Thoracic aorta (tissue), 2 donors: ENCODE results near the gene CRBN. TPM values are rescaled to one million over a fixed set of nuclear protein-coding genes. Genes with fewer than 3 reads are reported as not detected.

Experiments used
- ATAC-seq: fragments of 150-250 bp; one replicate; pipeline ENCODE4 v1.8.0; 2017; ENCODE audit warnings: low read depth; ENCODE audit not compliant: insufficient number of reproducible peaks, low FRiP score
- DNase-seq: peaks from one replicate; pipeline ENCODE4 v3.0.0-alpha.2; 2020; ENCODE audit warnings: low spot score
- H3K27ac ChIP-seq, 2 donors: fragments of 200-600 bp; sonication (generic); 1 replicate in 1 of 2; 2 replicates in 1 of 2; pipeline ENCODE4 v1.5.1; 2016; ENCODE audit warnings: mild to moderate bottlenecking in 2 of 2, moderate library complexity in 2 of 2
- H3K27me3 ChIP-seq: fragments of 200-600 bp; sonication (generic); replicated peaks from 2 replicates; pipeline ENCODE4 v1.6.0; 2016; ENCODE audit warnings: mild to moderate bottlenecking; ENCODE audit not compliant: insufficient read depth
- H3K36me3 ChIP-seq: fragments of 200-600 bp; sonication (generic); one replicate; pipeline ENCODE4 v1.5.1; 2016
- H3K4me1 ChIP-seq, 2 donors: fragments of 200-600 bp; sonication (generic); 1 replicate in 1 of 2; 2 replicates in 1 of 2; pipeline versions ENCODE4 v1.5.1 to v1.6.0; 2016; ENCODE audit warnings: low read depth in 2 of 2, mild to moderate bottlenecking in 1 of 2; ENCODE audit not compliant: control insufficient read depth in 1 of 2
- H3K4me3 ChIP-seq: fragments of 200-600 bp; sonication (generic); 2 replicates; pipeline ENCODE4 v1.5.1; 2016; ENCODE audit warnings: mild to moderate bottlenecking
- H3K9me3 ChIP-seq: fragments of 200-600 bp; sonication (generic); 2 replicates; pipeline ENCODE4 v1.5.1; 2016
- total RNA-seq, 2 donors: library from RNA; depleted of rRNA; stranded (reverse); fragments of >200 nt; gene quantifications; one replicate each; pipeline versions ENCODE4 v1.1.0 to v1.2.3, GENCODE V29; 2016
- TF ChIP-seq, protein P1 (sequence below): fragments of 200-600 bp; sonication (generic); IDR thresholded peaks from one replicate; pipeline ENCODE4 v1.5.1; 2019; ENCODE audit warnings: antibody characterized with exemption

Gene CRBN
- total RNA-seq, 2 donors from 2014 or later: 80.6 TPM

GRCh38 chr3:3157484-3157883, 22.0 kb downstream of the CRBN start:
- TF ChIP-seq, protein P1, sequence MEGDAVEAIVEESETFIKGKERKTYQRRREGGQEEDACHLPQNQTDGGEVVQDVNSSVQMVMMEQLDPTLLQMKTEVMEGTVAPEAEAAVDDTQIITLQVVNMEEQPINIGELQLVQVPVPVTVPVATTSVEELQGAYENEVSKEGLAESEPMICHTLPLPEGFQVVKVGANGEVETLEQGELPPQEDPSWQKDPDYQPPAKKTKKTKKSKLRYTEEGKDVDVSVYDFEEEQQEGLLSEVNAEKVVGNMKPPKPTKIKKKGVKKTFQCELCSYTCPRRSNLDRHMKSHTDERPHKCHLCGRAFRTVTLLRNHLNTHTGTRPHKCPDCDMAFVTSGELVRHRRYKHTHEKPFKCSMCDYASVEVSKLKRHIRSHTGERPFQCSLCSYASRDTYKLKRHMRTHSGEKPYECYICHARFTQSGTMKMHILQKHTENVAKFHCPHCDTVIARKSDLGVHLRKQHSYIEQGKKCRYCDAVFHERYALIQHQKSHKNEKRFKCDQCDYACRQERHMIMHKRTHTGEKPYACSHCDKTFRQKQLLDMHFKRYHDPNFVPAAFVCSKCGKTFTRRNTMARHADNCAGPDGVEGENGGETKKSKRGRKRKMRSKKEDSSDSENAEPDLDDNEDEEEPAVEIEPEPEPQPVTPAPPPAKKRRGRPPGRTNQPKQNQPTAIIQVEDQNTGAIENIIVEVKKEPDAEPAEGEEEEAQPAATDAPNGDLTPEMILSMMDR: no peak
- ATAC-seq: no peak
- H3K9me3 ChIP-seq: no peaks in the 10 kb centered on the region
- no peak for DNase-seq
- peaks cover 30% of the 10 kb centered on the region for H3K36me3 ChIP-seq
- peaks cover 6 to 10% of the 10 kb centered on the region in 2 donors for H3K4me1 ChIP-seq
- H3K4me3 ChIP-seq: no peak overlapping the region
- no peaks in the 10 kb centered on the region for H3K27me3 ChIP-seq
- H3K27ac ChIP-seq: no peak overlapping the region

- Histone ChIP-seq H3K36me3 (peaks cover 39% of the 10 kb centered on the region), H3K9me3 (no peaks in the 10 kb centered on the region), H3K27me3 (no peaks in the 10 kb centered on the region), H3K4me1 (peaks cover 0 to 3% of the 10 kb centered on the region in 2 donors), H3K4me3 (no peak overlapping the region), H3K27ac (no peak overlapping the region)
- TF ChIP-seq, protein P1: no peak
- ATAC-seq: no peak
- DNase-seq: no peak
These were observed 24.4 kb downstream of the CRBN start for GRCh38 chr3:3154879-3155610.

GRCh38 chr3:3151513-3151912, 28.0 kb downstream of the CRBN start:
- TF ChIP-seq, protein P1: no peak
- H3K27ac ChIP-seq: no peak overlapping the region
- ATAC-seq: no peak
- H3K36me3 ChIP-seq: peaks cover 37% of the 10 kb centered on the region
- peaks cover 0 to 3% of the 10 kb centered on the region in 2 donors for H3K4me1 ChIP-seq
- no peaks in the 10 kb centered on the region for H3K27me3 ChIP-seq
- H3K9me3 ChIP-seq: no peaks in the 10 kb centered on the region
- H3K4me3 ChIP-seq: no peak overlapping the region
- DNase-seq: no peak

DNA sequence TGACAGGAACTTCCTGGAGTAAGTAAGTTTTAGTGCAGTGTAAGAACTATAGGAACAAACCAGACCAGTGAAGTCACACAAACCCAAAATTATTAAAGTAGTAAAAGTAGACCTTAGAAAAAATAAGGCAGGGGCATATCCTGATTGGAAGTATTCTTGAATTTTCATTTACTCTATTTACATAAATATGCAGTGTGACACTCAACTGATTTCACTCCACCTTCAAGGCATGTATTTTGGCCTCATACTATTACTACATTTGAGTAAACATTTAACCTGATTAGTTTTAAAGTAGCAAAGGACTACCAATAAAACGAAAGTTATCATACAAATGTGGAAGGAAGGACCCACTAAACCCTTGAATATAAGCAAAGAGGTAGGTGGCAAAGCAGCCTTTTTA, 29.9 kb downstream of the CRBN start:
- TF ChIP-seq, protein P1: no peak
- no peak overlapping the region for H3K4me3 ChIP-seq

GRCh38 chr3:3145831-3146230, 33.7 kb downstream of the CRBN start:
- Histone ChIP-seq H3K27ac (no peak overlapping the region), H3K4me3 (no peak overlapping the region), H3K4me1 (no peaks in the 10 kb centered on the region), H3K9me3 (no peaks in the 10 kb centered on the region), H3K36me3 (peaks cover 16% of the 10 kb centered on the region), H3K27me3 (no peaks in the 10 kb centered on the region)
- ATAC-seq: no peak
- TF ChIP-seq, protein P1: no peak
- DNase-seq: no peak

More for the DNA sequence above, 29.9 kb downstream of the CRBN start:
- Histone ChIP-seq H3K4me1 (peaks cover 0 to 3% of the 10 kb centered on the region in 2 donors), H3K9me3 (no peaks in the 10 kb centered on the region), H3K27ac (no peak overlapping the region), H3K36me3 (peaks cover 33% of the 10 kb centered on the region), H3K27me3 (no peaks in the 10 kb centered on the region)
- DNase-seq (no peak), ATAC-seq (no peak)
